Thymus (tissue), 11 donors: ENCODE results near the gene DPYSL5. TPM values are rescaled to one million over a fixed set of nuclear protein-coding genes. Genes with fewer than 3 reads are reported as not detected.

Experiments used
- DNase-seq, 9 donors: peaks; one replicate each; pipeline ENCODE4 v3.0.0-alpha.2; 2013; ENCODE audit warnings: low spot score in 9 of 9, low read depth in 6 of 9, missing footprints in 1 of 9
- H3K27ac ChIP-seq, 2 donors: one replicate each; pipeline ENCODE4 v1.5.1; 2013; ENCODE audit warnings: control low read depth in 1 of 2, low read depth in 1 of 2, low read length in 1 of 2, mild to moderate bottlenecking in 1 of 2, moderate library complexity in 1 of 2
- H3K27me3 ChIP-seq, 2 donors: one replicate each; pipeline ENCODE4 v1.5.1; 2013; ENCODE audit warnings: low read length in 1 of 2; ENCODE audit not compliant: control insufficient read depth in 2 of 2, insufficient read depth in 1 of 2
- H3K36me3 ChIP-seq, 2 donors: one replicate each; pipeline ENCODE4 v1.5.1; 2013; ENCODE audit warnings: low read length in 1 of 2, mild to moderate bottlenecking in 1 of 2, moderate library complexity in 1 of 2; ENCODE audit not compliant: control insufficient read depth in 2 of 2, insufficient read depth in 2 of 2
- H3K4me1 ChIP-seq, 2 donors: one replicate each; pipeline ENCODE4 v1.5.1; 2013; ENCODE audit warnings: low read length in 2 of 2; ENCODE audit not compliant: control insufficient read depth in 2 of 2, insufficient read depth in 2 of 2
- H3K4me3 ChIP-seq, 2 donors: one replicate each; pipeline ENCODE4 v1.5.1; 2013; ENCODE audit warnings: low read length in 2 of 2, control low read depth in 1 of 2, mild to moderate bottlenecking in 1 of 2
- H3K9me3 ChIP-seq, 2 donors: one replicate each; pipeline ENCODE4 v1.5.1; 2013; ENCODE audit warnings: low read length in 1 of 2, mild to moderate bottlenecking in 1 of 2; ENCODE audit not compliant: control insufficient read depth in 2 of 2, insufficient read depth in 1 of 2
- WGBS: extraction: QIAGEN DNeasy Blood & Tissue Kit; methylation state at CpG from one replicate; pipeline ENCODE4 v1.1.7; 2013; 5-methylcytosine and 5-hydroxymethylcytosine counted together
- polyA plus RNA-seq: library from polyadenylated mRNA; stranded (reverse); fragments of 200-250 nt; gene quantifications from one replicate; pipeline ENCODE4 v1.2.3, GENCODE V29; 2013
- total RNA-seq: library from RNA; stranded (reverse); fragments of 120-200 nt; gene quantifications from one replicate; pipeline ENCODE4 v1.2.4, GENCODE V29; 2013
- donor health status: healthy.

DPYSL5 gene
- total and polyA plus RNA-seq, 2 donors = 0.09 to 0.16 TPM

DNA sequence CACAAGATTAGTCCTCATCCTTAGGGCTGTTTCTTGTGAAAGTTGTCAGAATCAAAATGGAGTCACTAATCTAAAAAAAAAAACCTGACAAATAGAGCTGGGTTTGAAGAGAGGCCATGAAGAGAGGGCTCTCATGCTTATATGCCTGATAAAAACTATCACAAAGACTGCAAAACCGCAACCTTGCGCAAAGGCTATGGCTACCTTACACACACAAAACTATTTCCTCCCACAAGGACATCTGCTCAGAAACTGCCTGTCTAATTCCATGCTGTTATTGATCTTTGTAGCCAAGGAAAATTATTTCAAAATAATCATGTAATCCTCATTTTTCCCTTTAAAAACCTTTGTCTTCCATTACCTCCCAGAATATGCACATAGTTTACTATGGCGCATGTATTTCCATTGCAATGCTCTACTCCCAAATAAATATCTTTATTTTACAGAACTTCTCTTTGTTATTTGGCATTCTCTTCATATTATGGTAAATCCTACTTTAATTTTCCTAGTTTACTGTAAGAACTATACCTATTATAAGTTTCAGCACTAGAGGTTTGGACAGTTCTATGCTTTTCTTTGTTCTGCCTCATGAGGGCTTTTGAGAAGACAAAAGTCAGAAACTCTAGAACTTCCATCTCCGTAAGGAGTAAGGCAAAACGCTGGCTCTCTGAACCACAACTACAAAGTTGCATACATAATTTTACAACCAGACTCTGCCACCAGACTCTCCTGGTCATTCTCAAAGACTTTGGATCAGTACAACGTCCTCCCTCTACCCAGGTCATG is 9.6 kb upstream of the DPYSL5 start:
- Histone ChIP-seq H3K9me3 (no peaks in the 10 kb centered on the region), H3K27ac (no peak overlapping the region), H3K36me3 (no peaks in the 10 kb centered on the region), H3K4me1 (no peaks in the 10 kb centered on the region), H3K4me3 (no peak overlapping the region), H3K27me3 (peaks cover 4 to 12% of the 10 kb centered on the region in 2 donors)
- peak in 4 of 9 donors; percentile 14 to 68 (median 24) for DNase-seq
- whole genome bisulfite sequencing = 51% methylated on average over 6 of the region's 6 CpGs

- Histone ChIP-seq H3K4me1 (peaks cover 0 to under 1% of the 10 kb centered on the region in 2 donors), H3K36me3 (no peaks in the 10 kb centered on the region), H3K4me3 (no peak overlapping the region), H3K27ac (no peak overlapping the region), H3K27me3 (peaks cover 19 to 34% of the 10 kb centered on the region in 2 donors), H3K9me3 (no peaks in the 10 kb centered on the region)
- DNase-seq = peak in 1 of 9 donors; percentile 11
- 87% methylated on average over 4 of the region's 4 CpGs for WGBS
Measured at GRCh38 chr2:26840937-26841610, 6.9 kb upstream of the DPYSL5 start.

DNA sequence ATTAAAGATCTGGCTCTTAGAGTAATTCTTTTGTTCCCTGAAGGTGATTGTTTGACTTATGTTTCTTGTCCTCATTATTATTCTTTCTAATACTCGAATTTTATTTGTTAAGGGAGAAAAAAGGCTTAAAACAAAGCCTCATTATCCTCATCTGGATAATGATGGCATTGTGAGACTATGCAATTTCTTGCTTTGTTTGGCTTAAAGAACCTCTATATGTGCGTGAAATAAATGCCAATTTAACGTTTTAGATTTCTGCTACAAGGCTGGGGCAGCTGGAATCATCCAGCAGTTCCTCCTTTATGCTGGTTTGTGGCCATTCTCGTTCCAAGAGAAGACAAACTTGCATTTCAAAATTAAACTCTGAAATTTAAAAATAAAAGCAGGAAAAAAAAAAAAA is 4.9 kb upstream of the DPYSL5 start:
- H3K27ac ChIP-seq = no peak overlapping the region
- H3K4me1 ChIP-seq = peaks cover 3 to 9% of the 10 kb centered on the region in 2 donors
- DNase-seq = no peak
- WGBS = 76% methylated on average over 4 of the region's 4 CpGs
- no peak overlapping the region for H3K4me3 ChIP-seq
- H3K27me3 ChIP-seq = peaks cover 39 to 50% of the 10 kb centered on the region in 2 donors
- H3K9me3 ChIP-seq = peaks cover 0 to 6% of the 10 kb centered on the region in 2 donors
- no peaks in the 10 kb centered on the region for H3K36me3 ChIP-seq

GRCh38 chr2:26845021-26845420 is 2.9 kb upstream of the DPYSL5 start:
- Histone ChIP-seq H3K4me3 (no peak overlapping the region), H3K4me1 (peaks cover 15 to 24% of the 10 kb centered on the region in 2 donors), H3K9me3 (peaks cover 1 to 10% of the 10 kb centered on the region in 2 donors), H3K27ac (no peak overlapping the region), H3K36me3 (no peaks in the 10 kb centered on the region), H3K27me3 (peaks cover 57 to 69% of the 10 kb centered on the region in 2 donors)
- 81% methylated on average over 8 of the region's 8 CpGs for WGBS
- DNase-seq = no peak

GRCh38 chr2:26846334-26847306 is 1.3 kb upstream of the DPYSL5 start:
- H3K27me3 ChIP-seq = peaks cover 64 to 82% of the 10 kb centered on the region in 2 donors
- 8% methylated on average over 39 of the region's 39 CpGs for WGBS
- DNase-seq = peak; percentile 23 to 76 (median 43)
- H3K27ac ChIP-seq = no peak overlapping the region
- no peak overlapping the region for H3K4me3 ChIP-seq
- peaks cover 1 to 10% of the 10 kb centered on the region in 2 donors for H3K9me3 ChIP-seq
- no peaks in the 10 kb centered on the region for H3K36me3 ChIP-seq
- H3K4me1 ChIP-seq = peaks cover 15 to 24% of the 10 kb centered on the region in 2 donors

GRCh38 chr2:26847307-26847654 is 651 bp upstream of the DPYSL5 start:
- Histone ChIP-seq H3K9me3 (peaks cover 1 to 10% of the 10 kb centered on the region in 2 donors), H3K4me1 (peaks cover 15 to 24% of the 10 kb centered on the region in 2 donors), H3K36me3 (no peaks in the 10 kb centered on the region), H3K27me3 (peaks cover 61 to 89% of the 10 kb centered on the region in 2 donors), H3K4me3 (peak overlapping the region in 1 of 2 donors; percentile 44), H3K27ac (no peak overlapping the region)
- 5% methylated on average over 27 of the region's 27 CpGs for WGBS
- no peak for DNase-seq

DNA sequence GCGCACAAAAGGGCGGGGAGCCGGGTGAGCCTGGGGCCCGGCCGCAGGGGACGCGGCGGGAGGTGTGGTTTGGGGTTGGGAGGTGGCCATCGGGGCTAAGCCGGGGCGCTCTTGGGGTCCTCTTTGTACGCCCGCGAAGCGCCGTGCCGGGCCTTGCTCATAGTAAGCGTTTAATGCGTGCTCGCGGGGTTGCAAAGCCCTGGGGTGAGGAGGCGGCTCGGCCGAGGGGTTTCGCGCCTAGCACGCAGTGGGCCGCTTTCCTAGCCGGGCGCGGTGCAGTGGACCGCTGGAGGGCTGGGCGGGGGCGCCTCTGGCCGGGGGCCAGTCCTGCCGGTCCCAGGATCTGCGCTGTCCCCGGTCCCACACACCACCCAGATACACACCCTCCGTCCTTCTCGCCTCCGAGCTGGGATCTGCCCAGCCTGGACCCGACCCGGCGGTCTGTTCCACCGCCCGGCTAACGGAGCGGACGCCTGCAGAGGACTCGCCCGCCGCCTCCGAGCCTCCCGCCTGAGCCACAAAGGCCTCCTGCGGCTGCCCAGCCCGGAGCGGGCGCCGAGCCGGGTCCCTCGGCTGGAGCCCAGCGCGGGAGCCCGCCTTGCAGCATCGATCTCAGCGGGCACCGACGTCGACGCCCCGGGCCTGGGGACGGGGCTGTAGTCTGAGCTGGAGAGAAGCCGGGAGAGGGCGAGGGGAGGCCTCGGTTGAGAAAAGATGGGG is 564 bp downstream of the DPYSL5 start:
- no peak overlapping the region for H3K27ac ChIP-seq
- no peaks in the 10 kb centered on the region for H3K36me3 ChIP-seq
- WGBS = 1% methylated on average over 75 of the region's 75 CpGs
- H3K9me3 ChIP-seq = peaks cover 1 to 10% of the 10 kb centered on the region in 2 donors
- peak overlapping the region in 1 of 2 donors; percentile 44 for H3K4me3 ChIP-seq
- H3K27me3 ChIP-seq = peaks cover 66 to 96% of the 10 kb centered on the region in 2 donors
- peak in 1 of 9 donors; percentile 11 for DNase-seq
- peaks cover 15 to 24% of the 10 kb centered on the region in 2 donors for H3K4me1 ChIP-seq
